ENCODE data around the gene CLCA4.
"Not testable (repeated sequence)": the region's sequence is repeated elsewhere in the genome, so short reads cannot be mapped to it uniquely, and the experiment has no call there.

CLCA4 gene

GRCh38 chr1:86594284-86594770 lies 47.4 kb downstream of the CLCA4 start:
- Histone ChIP-seq H3K27me3 (ENCODE audit: insufficient read depth, low read length) (no peaks in the 10 kb centered on the region), H3K4ac (ENCODE audit: low read depth, low read length) (no peak overlapping the region), H4K8ac (ENCODE audit: low read depth, low read length) (no peak overlapping the region), H4K12ac (ENCODE audit: low read depth, low read length) (no peak overlapping the region), H3K23ac (ENCODE audit: low read length) (no peak overlapping the region), H3K79me2 (ENCODE audit: control insufficient read depth, insufficient read depth, low read length, poor library complexity) (no peaks in the 10 kb centered on the region), H3K36me3 (ENCODE audit: control insufficient read depth in 1 of 2, insufficient read depth in 2 of 2, low read length in 2 of 2) (no peaks in the 10 kb centered on the region), H3K4me1 (ENCODE audit: control insufficient read depth in 1 of 2, insufficient read depth in 2 of 2, low read length in 2 of 2) (no peaks in the 10 kb centered on the region), H3K18ac (ENCODE audit: low read length) (no peak overlapping the region), H3K4me3 (ENCODE audit: low read depth, low read length) (no peak overlapping the region), H2BK5ac (ENCODE audit: low read depth, low read length, poor library complexity) (no peak overlapping the region), H2BK12ac (ENCODE audit: low read length) (no peak overlapping the region), H3K14ac (ENCODE audit: low read length) (no peak overlapping the region), H4K91ac (ENCODE audit: low read depth, low read length) (no peak overlapping the region), H3K27ac (ENCODE audit: low read depth, low read length) (no peak overlapping the region), H2AFZ (ENCODE audit: insufficient read depth, low read length, poor library complexity) (no peak overlapping the region), H2AK5ac (ENCODE audit: low read length) (no peak overlapping the region), H3K9me3 (ENCODE audit: insufficient read depth, low read depth, low read length) (no peaks in the 10 kb centered on the region), H2BK120ac (ENCODE audit: insufficient read depth, low read length, poor library complexity) (no peak overlapping the region), H3K9ac (ENCODE audit: low read length) (no peak overlapping the region), H3K4me2 (ENCODE audit: low read length) (no peak overlapping the region), H3K79me1 (ENCODE audit: low read length) (no peaks in the 10 kb centered on the region)
- DNase-seq, result no peak

- Histone ChIP-seq H3K23ac (ENCODE audit: low read length) (no peak overlapping the region), H3K4me2 (ENCODE audit: low read length) (no peak overlapping the region), H3K36me3 (ENCODE audit: control insufficient read depth in 1 of 2, insufficient read depth in 2 of 2, low read length in 2 of 2) (no peaks in the 10 kb centered on the region), H3K27me3 (ENCODE audit: insufficient read depth, low read length) (no peaks in the 10 kb centered on the region), H2BK120ac (ENCODE audit: insufficient read depth, low read length, poor library complexity) (no peak overlapping the region), H2AK5ac (ENCODE audit: low read length) (no peak overlapping the region), H3K79me2 (ENCODE audit: control insufficient read depth, insufficient read depth, low read length, poor library complexity) (no peaks in the 10 kb centered on the region), H4K8ac (ENCODE audit: low read depth, low read length) (no peak overlapping the region), H3K14ac (ENCODE audit: low read length) (no peak overlapping the region), H2BK5ac (ENCODE audit: low read depth, low read length, poor library complexity) (no peak overlapping the region), H4K12ac (ENCODE audit: low read depth, low read length) (no peak overlapping the region), H3K4me3 (ENCODE audit: low read depth, low read length) (no peak overlapping the region), H4K91ac (ENCODE audit: low read depth, low read length) (no peak overlapping the region), H3K4ac (ENCODE audit: low read depth, low read length) (no peak overlapping the region), H3K18ac (ENCODE audit: low read length) (no peak overlapping the region), H3K9ac (ENCODE audit: low read length) (no peak overlapping the region), H2AFZ (ENCODE audit: insufficient read depth, low read length, poor library complexity) (no peak overlapping the region), H3K4me1 (ENCODE audit: control insufficient read depth in 1 of 2, insufficient read depth in 2 of 2, low read length in 2 of 2) (no peaks in the 10 kb centered on the region), H3K27ac (ENCODE audit: low read depth, low read length) (no peak overlapping the region), H3K79me1 (ENCODE audit: low read length) (no peaks in the 10 kb centered on the region), H3K9me3 (ENCODE audit: insufficient read depth, low read depth, low read length) (no peaks in the 10 kb centered on the region), H2BK12ac (ENCODE audit: low read length) (no peak overlapping the region)
- no CpG with 5 or more reads among the region's 2 CpGs for WGBS (ENCODE audit: extremely low coverage, insufficient coverage, insufficient read length)
- no peak for DNase-seq
Measured at GRCh38 chr1:86596224-86596623, 49.3 kb downstream of the CLCA4 start.

- Histone ChIP-seq H4K12ac (ENCODE audit: low read depth, low read length) (no peak overlapping the region), H3K9me3 (ENCODE audit: insufficient read depth, low read depth, low read length) (no peaks in the 10 kb centered on the region), H2AFZ (ENCODE audit: insufficient read depth, low read length, poor library complexity) (no peak overlapping the region), H3K36me3 (ENCODE audit: control insufficient read depth in 1 of 2, insufficient read depth in 2 of 2, low read length in 2 of 2) (no peaks in the 10 kb centered on the region), H2BK5ac (ENCODE audit: low read depth, low read length, poor library complexity) (no peak overlapping the region), H3K4me2 (ENCODE audit: low read length) (no peak overlapping the region), H3K4ac (ENCODE audit: low read depth, low read length) (no peak overlapping the region), H2BK120ac (ENCODE audit: insufficient read depth, low read length, poor library complexity) (no peak overlapping the region), H2BK12ac (ENCODE audit: low read length) (no peak overlapping the region), H3K27me3 (ENCODE audit: insufficient read depth, low read length) (no peaks in the 10 kb centered on the region), H3K79me1 (ENCODE audit: low read length) (no peaks in the 10 kb centered on the region), H3K18ac (ENCODE audit: low read length) (no peak overlapping the region), H3K27ac (ENCODE audit: low read depth, low read length) (no peak overlapping the region), H3K14ac (ENCODE audit: low read length) (no peak overlapping the region), H3K9ac (ENCODE audit: low read length) (no peak overlapping the region), H3K79me2 (ENCODE audit: control insufficient read depth, insufficient read depth, low read length, poor library complexity) (no peaks in the 10 kb centered on the region), H3K23ac (ENCODE audit: low read length) (no peak overlapping the region), H4K91ac (ENCODE audit: low read depth, low read length) (no peak overlapping the region), H3K4me3 (ENCODE audit: low read depth, low read length) (no peak overlapping the region), H3K4me1 (ENCODE audit: control insufficient read depth in 1 of 2, insufficient read depth in 2 of 2, low read length in 2 of 2) (no peaks in the 10 kb centered on the region), H2AK5ac (ENCODE audit: low read length) (no peak overlapping the region), H4K8ac (ENCODE audit: low read depth, low read length) (no peak overlapping the region)
- WGBS (ENCODE audit: extremely low coverage, insufficient coverage, insufficient read length), result no CpG with 5 or more reads among the region's 3 CpGs
- DNase-seq, result no peak
Measured at GRCh38 chr1:86596741-86597290, 49.9 kb downstream of the CLCA4 start.

GRCh38 chr1:86606080-86606479 lies 59.2 kb downstream of the CLCA4 start:
- not testable (repeated sequence) for H4K8ac ChIP-seq (ENCODE audit: low read depth, low read length); H3K27me3 ChIP-seq (ENCODE audit: insufficient read depth, low read length); H2BK120ac ChIP-seq (ENCODE audit: insufficient read depth, low read length, poor library complexity); H3K27ac ChIP-seq (ENCODE audit: low read depth, low read length); H2BK5ac ChIP-seq (ENCODE audit: low read depth, low read length, poor library complexity); DNase-seq; H2AK5ac ChIP-seq (ENCODE audit: low read length); H3K9me3 ChIP-seq (ENCODE audit: insufficient read depth, low read depth, low read length); H3K79me2 ChIP-seq (ENCODE audit: control insufficient read depth, insufficient read depth, low read length, poor library complexity); H3K36me3 ChIP-seq (ENCODE audit: control insufficient read depth in 1 of 2, insufficient read depth in 2 of 2, low read length in 2 of 2); H3K79me1 ChIP-seq (ENCODE audit: low read length); H3K9ac ChIP-seq (ENCODE audit: low read length); H3K4me2 ChIP-seq (ENCODE audit: low read length); H4K91ac ChIP-seq (ENCODE audit: low read depth, low read length); H2BK12ac ChIP-seq (ENCODE audit: low read length); H3K18ac ChIP-seq (ENCODE audit: low read length); H3K14ac ChIP-seq (ENCODE audit: low read length); H2AFZ ChIP-seq (ENCODE audit: insufficient read depth, low read length, poor library complexity); H3K4me3 ChIP-seq (ENCODE audit: low read depth, low read length); H3K4ac ChIP-seq (ENCODE audit: low read depth, low read length); H4K12ac ChIP-seq (ENCODE audit: low read depth, low read length); H3K23ac ChIP-seq (ENCODE audit: low read length); H3K4me1 ChIP-seq (ENCODE audit: control insufficient read depth in 1 of 2, insufficient read depth in 2 of 2, low read length in 2 of 2)
- WGBS (ENCODE audit: extremely low coverage, insufficient coverage, insufficient read length), result no CpG with 5 or more reads among the region's 2 CpGs

All from trophoblast cell (in vitro differentiated cells and primary cell).